HEK293T (cell line): ENCODE data around the gene CGRRF1.

Source experiments
- ARNT ChIP-seq: fragments of 450-650 bp; IDR thresholded peaks from 2 replicates; pipeline ENCODE4 v1.6.1; 2017; ENCODE audit warnings: mild to moderate bottlenecking
- BHLHE40 ChIP-seq: fragments of 450-650 bp; IDR thresholded peaks from 2 replicates; pipeline ENCODE4 v1.6.1; 2016; ENCODE audit warnings: mild to moderate bottlenecking, moderate library complexity, borderline replicate concordance
- CTBP1 ChIP-seq: fragments of 450-650 bp; IDR thresholded peaks from 2 replicates; pipeline ENCODE4 v1.6.1; 2016; ENCODE audit warnings: borderline replicate concordance
- ELF4 ChIP-seq: fragments of 450-650 bp; IDR thresholded peaks from 2 replicates; pipeline ENCODE4 v1.6.1; 2017; ENCODE audit warnings: antibody characterized with exemption
- FOXA1 ChIP-seq: fragments of 450-650 bp; IDR thresholded peaks from 2 replicates; pipeline ENCODE4 v1.6.1; 2016; ENCODE audit warnings: mild to moderate bottlenecking
- FOXK2 ChIP-seq: fragments of 450-650 bp; IDR thresholded peaks from 2 replicates; pipeline ENCODE4 v1.6.1; 2016; ENCODE audit warnings: mild to moderate bottlenecking
- FOXM1 ChIP-seq: fragments of 450-650 bp; IDR thresholded peaks from 2 replicates; pipeline ENCODE4 v1.6.1; 2017; ENCODE audit warnings: mild to moderate bottlenecking, borderline replicate concordance
- L3MBTL2 ChIP-seq: fragments of 450-650 bp; conservative IDR thresholded peaks from 2 replicates; pipeline ENCODE4 v1.6.1; 2016; ENCODE audit warnings: mild to moderate bottlenecking
- NFRKB ChIP-seq: fragments of 450-650 bp; IDR thresholded peaks from 2 replicates; pipeline ENCODE4 v1.6.1; 2016; ENCODE audit warnings: mild to moderate bottlenecking, moderate library complexity
- SP1 ChIP-seq: fragments of 450-650 bp; IDR thresholded peaks from 2 replicates; pipeline ENCODE4 v1.6.1; 2017
- SUZ12 ChIP-seq: fragments of 450-650 bp; IDR thresholded peaks from 2 replicates; pipeline ENCODE4 v1.6.1; 2016; ENCODE audit warnings: mild to moderate bottlenecking
- TF ChIP-seq, protein P1 (sequence below): fragments of 450-650 bp; IDR thresholded peaks from 2 replicates; pipeline ENCODE4 v1.6.1; 2016

DNA sequence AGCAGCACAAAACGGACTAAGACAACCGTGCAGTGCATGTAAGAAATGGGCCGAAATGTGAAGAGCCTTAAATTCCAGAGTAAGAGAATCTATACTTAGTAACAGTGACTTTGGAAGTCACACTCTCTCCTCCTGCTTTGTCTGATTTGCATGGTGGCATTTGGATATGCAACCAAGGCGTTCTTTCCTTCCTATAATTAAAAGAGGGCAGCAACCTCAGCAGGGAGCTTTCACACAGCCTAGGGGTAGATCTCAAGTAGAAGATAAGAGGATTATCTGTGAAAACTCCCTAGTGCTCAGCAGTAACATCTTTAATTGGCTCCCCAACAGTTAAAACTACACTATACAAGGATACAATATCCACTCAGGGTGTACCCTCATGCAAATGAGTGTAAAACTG lies 37.4 kb upstream of the CGRRF1 start:
- TF ChIP-seq FOXK2 (no peak), L3MBTL2 (no peak), SUZ12 (no peak), FOXM1 (no peak), ARNT (no peak), SP1 (no peak), BHLHE40 (no peak), ELF4 (no peak), CTBP1 (no peak), NFRKB (no peak), FOXA1 (no peak)
- TF ChIP-seq, protein P1, sequence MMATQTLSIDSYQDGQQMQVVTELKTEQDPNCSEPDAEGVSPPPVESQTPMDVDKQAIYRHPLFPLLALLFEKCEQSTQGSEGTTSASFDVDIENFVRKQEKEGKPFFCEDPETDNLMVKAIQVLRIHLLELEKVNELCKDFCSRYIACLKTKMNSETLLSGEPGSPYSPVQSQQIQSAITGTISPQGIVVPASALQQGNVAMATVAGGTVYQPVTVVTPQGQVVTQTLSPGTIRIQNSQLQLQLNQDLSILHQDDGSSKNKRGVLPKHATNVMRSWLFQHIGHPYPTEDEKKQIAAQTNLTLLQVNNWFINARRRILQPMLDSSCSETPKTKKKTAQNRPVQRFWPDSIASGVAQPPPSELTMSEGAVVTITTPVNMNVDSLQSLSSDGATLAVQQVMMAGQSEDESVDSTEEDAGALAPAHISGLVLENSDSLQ = no peak
